Stimulated activated naive B cell treated with anti-CD40 and anti-IgM and Interleukin-4, amounts not matched to agents 10 μg/mL and 1 μg/mL and 100 μg/mL, for 72 hours (primary cell): Measurements from ENCODE around the gene IGFL1.
"Not testable (repeated sequence)": the region's sequence is repeated elsewhere in the genome, so short reads cannot be mapped to it uniquely, and the experiment has no call there.

ENCODE experiments used
- ATAC-seq, 2 donors: fragments of 150-1000 bp; cut with Tn5 transposase; replicated peaks; 2 replicates each; pipeline ENCODE4 v1.10.0; 2021; ENCODE audit warnings: moderate library complexity in 1 of 2
- DNase-seq: peaks from one replicate; pipeline ENCODE4 v3.0.0; 2021
- H3K27ac Mint-ChIP-seq: one replicate; pipeline ENCODE4 v1.8.0; 2022; ENCODE audit warnings: mild to moderate bottlenecking, mixed read lengths
- H3K27me3 Mint-ChIP-seq, 2 donors: one replicate each; pipeline ENCODE4 v1.8.0; 2022; ENCODE audit warnings: mixed read lengths in 2 of 2
- H3K36me3 Mint-ChIP-seq, 2 donors: one replicate each; pipeline ENCODE4 v1.8.0; 2022; ENCODE audit warnings: mixed read lengths in 2 of 2, mild to moderate bottlenecking in 1 of 2
- H3K4me1 Mint-ChIP-seq, 2 donors: one replicate each; pipeline ENCODE4 v1.8.0; 2022; ENCODE audit warnings: mixed read lengths in 2 of 2, mild to moderate bottlenecking in 1 of 2
- H3K4me3 Mint-ChIP-seq, 2 donors: one replicate each; pipeline ENCODE4 v1.8.0; 2022; ENCODE audit warnings: mild to moderate bottlenecking in 2 of 2, mixed read lengths in 2 of 2, moderate library complexity in 1 of 2
- H3K9me3 Mint-ChIP-seq, 2 donors: one replicate each; pipeline ENCODE4 v1.8.0; 2022; ENCODE audit warnings: mixed read lengths in 2 of 2, mild to moderate bottlenecking in 1 of 2

The IGFL1 gene

GRCh38 chr19:46209051-46209450 lies 20.5 kb upstream of the IGFL1 start:
- no peak overlapping the region for H3K27ac Mint-ChIP-seq
- H3K4me3 Mint-ChIP-seq: no peak overlapping the region
- peaks cover 38 to 55% of the 10 kb centered on the region in 2 donors for H3K27me3 Mint-ChIP-seq
- H3K4me1 Mint-ChIP-seq: no peaks in the 10 kb centered on the region
- DNase-seq (no peak), ATAC-seq (no peak)
- H3K36me3 Mint-ChIP-seq: no peaks in the 10 kb centered on the region
- no peaks in the 10 kb centered on the region for H3K9me3 Mint-ChIP-seq

- no peak for ATAC-seq
- no peak overlapping the region for H3K27ac Mint-ChIP-seq
- no peaks in the 10 kb centered on the region for H3K4me1 Mint-ChIP-seq
- peaks cover 40 to 59% of the 10 kb centered on the region in 2 donors for H3K27me3 Mint-ChIP-seq
- no peaks in the 10 kb centered on the region for H3K36me3 Mint-ChIP-seq
- no peak overlapping the region for H3K4me3 Mint-ChIP-seq
- H3K9me3 Mint-ChIP-seq: no peaks in the 10 kb centered on the region
- DNase-seq: no peak
Measured at GRCh38 chr19:46209472-46209871, 20.1 kb upstream of the IGFL1 start.

- no peaks in the 10 kb centered on the region for H3K36me3 Mint-ChIP-seq
- H3K4me1 Mint-ChIP-seq: no peaks in the 10 kb centered on the region
- ATAC-seq (no peak), DNase-seq (no peak)
- H3K27ac Mint-ChIP-seq: no peak overlapping the region
- H3K9me3 Mint-ChIP-seq: no peaks in the 10 kb centered on the region
- H3K27me3 Mint-ChIP-seq: peaks cover 40 to 60% of the 10 kb centered on the region in 2 donors
- no peak overlapping the region for H3K4me3 Mint-ChIP-seq
Measured at GRCh38 chr19:46210669-46211068, 18.9 kb upstream of the IGFL1 start.

GRCh38 chr19:46211201-46211881 lies 18.2 kb upstream of the IGFL1 start:
- no peaks in the 10 kb centered on the region for H3K4me1 Mint-ChIP-seq
- H3K27ac Mint-ChIP-seq: no peak overlapping the region
- ATAC-seq (no peak), DNase-seq (no peak)
- peaks cover under 1 to 2% of the 10 kb centered on the region in 2 donors for H3K9me3 Mint-ChIP-seq
- H3K4me3 Mint-ChIP-seq: no peak overlapping the region
- H3K27me3 Mint-ChIP-seq: peaks cover 40 to 60% of the 10 kb centered on the region in 2 donors
- no peaks in the 10 kb centered on the region for H3K36me3 Mint-ChIP-seq

GRCh38 chr19:46212592-46212991 lies 16.9 kb upstream of the IGFL1 start:
- not testable (repeated sequence) for H3K36me3 Mint-ChIP-seq, H3K4me1 Mint-ChIP-seq, H3K9me3 Mint-ChIP-seq, H3K27ac Mint-ChIP-seq, ATAC-seq, H3K4me3 Mint-ChIP-seq, DNase-seq
- peaks cover 43 to 59% of the 10 kb centered on the region in 2 donors for H3K27me3 Mint-ChIP-seq

GRCh38 chr19:46213156-46213555 lies 16.4 kb upstream of the IGFL1 start:
- DNase-seq (no peak), ATAC-seq (no peak)
- no peak overlapping the region for H3K4me3 Mint-ChIP-seq
- no peak overlapping the region for H3K27ac Mint-ChIP-seq
- H3K4me1 Mint-ChIP-seq: no peaks in the 10 kb centered on the region
- peaks cover 42 to 59% of the 10 kb centered on the region in 2 donors for H3K27me3 Mint-ChIP-seq
- H3K36me3 Mint-ChIP-seq: no peaks in the 10 kb centered on the region
- H3K9me3 Mint-ChIP-seq: peaks cover 3% of the 10 kb centered on the region in 2 donors

- H3K27me3 Mint-ChIP-seq: peaks cover 37 to 53% of the 10 kb centered on the region in 2 donors
- H3K4me1 Mint-ChIP-seq: no peaks in the 10 kb centered on the region
- no peak for ATAC-seq
- H3K27ac Mint-ChIP-seq: no peak overlapping the region
- H3K4me3 Mint-ChIP-seq: no peak overlapping the region
- H3K9me3 Mint-ChIP-seq: peaks cover 3% of the 10 kb centered on the region in 2 donors
- no peaks in the 10 kb centered on the region for H3K36me3 Mint-ChIP-seq
- no peak for DNase-seq
Measured at GRCh38 chr19:46213806-46214205, 15.7 kb upstream of the IGFL1 start.

GRCh38 chr19:46216612-46217011 lies 12.9 kb upstream of the IGFL1 start:
- no peak for ATAC-seq
- no peaks in the 10 kb centered on the region for H3K36me3 Mint-ChIP-seq
- H3K4me1 Mint-ChIP-seq: no peaks in the 10 kb centered on the region
- H3K4me3 Mint-ChIP-seq: no peak overlapping the region
- peaks cover 3% of the 10 kb centered on the region in 2 donors for H3K9me3 Mint-ChIP-seq
- peaks cover 31 to 57% of the 10 kb centered on the region in 2 donors for H3K27me3 Mint-ChIP-seq
- no peak overlapping the region for H3K27ac Mint-ChIP-seq
- no peak for DNase-seq

- DNase-seq (no peak), ATAC-seq (no peak)
- Mint-ChIP-seq H3K9me3 (peaks cover 3% of the 10 kb centered on the region in 2 donors), H3K27ac (no peak overlapping the region), H3K4me3 (no peak overlapping the region), H3K27me3 (peaks cover 31 to 54% of the 10 kb centered on the region in 2 donors), H3K4me1 (no peaks in the 10 kb centered on the region), H3K36me3 (no peaks in the 10 kb centered on the region)
Measured at GRCh38 chr19:46217476-46217875, 12.1 kb upstream of the IGFL1 start.

GRCh38 chr19:46218160-46218559 lies 11.4 kb upstream of the IGFL1 start:
- H3K27me3 Mint-ChIP-seq: peaks cover 29 to 49% of the 10 kb centered on the region in 2 donors
- peaks cover 3% of the 10 kb centered on the region in 2 donors for H3K9me3 Mint-ChIP-seq
- ATAC-seq (no peak), DNase-seq (no peak)
- H3K27ac Mint-ChIP-seq: no peak overlapping the region
- no peak overlapping the region for H3K4me3 Mint-ChIP-seq
- H3K36me3 Mint-ChIP-seq: no peaks in the 10 kb centered on the region
- no peaks in the 10 kb centered on the region for H3K4me1 Mint-ChIP-seq

- Mint-ChIP-seq H3K9me3 (peaks cover 3% of the 10 kb centered on the region in 2 donors), H3K4me1 (no peaks in the 10 kb centered on the region), H3K4me3 (no peak overlapping the region), H3K36me3 (no peaks in the 10 kb centered on the region), H3K27me3 (peaks cover 26 to 47% of the 10 kb centered on the region in 2 donors), H3K27ac (no peak overlapping the region)
- DNase-seq (no peak), ATAC-seq (no peak)
Measured at GRCh38 chr19:46220038-46220615, 9.4 kb upstream of the IGFL1 start.

GRCh38 chr19:46221152-46221551 lies 8.4 kb upstream of the IGFL1 start:
- no peak overlapping the region for H3K4me3 Mint-ChIP-seq
- peaks cover 3% of the 10 kb centered on the region in 2 donors for H3K9me3 Mint-ChIP-seq
- peaks cover 32 to 55% of the 10 kb centered on the region in 2 donors for H3K27me3 Mint-ChIP-seq
- no peaks in the 10 kb centered on the region for H3K36me3 Mint-ChIP-seq
- DNase-seq (no peak), ATAC-seq (no peak)
- no peak overlapping the region for H3K27ac Mint-ChIP-seq
- H3K4me1 Mint-ChIP-seq: no peaks in the 10 kb centered on the region

- H3K4me3 Mint-ChIP-seq: no peak overlapping the region
- no peaks in the 10 kb centered on the region for H3K4me1 Mint-ChIP-seq
- peaks cover 0 to 1% of the 10 kb centered on the region in 2 donors for H3K9me3 Mint-ChIP-seq
- no peaks in the 10 kb centered on the region for H3K36me3 Mint-ChIP-seq
- no peak overlapping the region for H3K27ac Mint-ChIP-seq
- peaks cover 31 to 59% of the 10 kb centered on the region in 2 donors for H3K27me3 Mint-ChIP-seq
- ATAC-seq: no peak
- no peak for DNase-seq
Measured at GRCh38 chr19:46221981-46222610, 7.4 kb upstream of the IGFL1 start.

GRCh38 chr19:46223787-46224186 lies 5.8 kb upstream of the IGFL1 start:
- H3K27ac Mint-ChIP-seq: not testable (repeated sequence)
- peaks cover 32 to 58% of the 10 kb centered on the region in 2 donors for H3K27me3 Mint-ChIP-seq

GRCh38 chr19:46224773-46225172 lies 4.8 kb upstream of the IGFL1 start:
- no peak overlapping the region for H3K27ac Mint-ChIP-seq
- H3K4me1 Mint-ChIP-seq: no peaks in the 10 kb centered on the region
- no peaks in the 10 kb centered on the region for H3K36me3 Mint-ChIP-seq
- H3K27me3 Mint-ChIP-seq: peaks cover 32 to 62% of the 10 kb centered on the region in 2 donors
- DNase-seq: no peak
- no peak overlapping the region for H3K4me3 Mint-ChIP-seq
- ATAC-seq: no peak
- no peaks in the 10 kb centered on the region for H3K9me3 Mint-ChIP-seq

More at GRCh38 chr19:46223787-46224186, 5.8 kb upstream of the IGFL1 start:
- ATAC-seq, H3K9me3 Mint-ChIP-seq, DNase-seq, H3K4me3 Mint-ChIP-seq, H3K36me3 Mint-ChIP-seq, H3K4me1 Mint-ChIP-seq: not testable (repeated sequence)
